Left lung (tissue), 10 donors: Measurements from ENCODE around the gene SLC13A2. TPM values are rescaled to one million over a fixed set of nuclear protein-coding genes. Genes with fewer than 3 reads are reported as not detected.

Experiments used
- ATAC-seq: fragments of 200-7000 bp; cut with Tn5 transposase; one replicate; pipeline ENCODE4 v1.9.1; 2020; ENCODE audit warnings: moderate library complexity
- DNase-seq, 4 donors: peaks; one replicate each; pipeline ENCODE4 v3.0.0-alpha.2; 2013 to 2020
- H3K27ac ChIP-seq, 2 donors: fragments of 200-600 bp; sonication (generic) in 1 of 2; one replicate each; pipeline versions ENCODE4 v1.5.0 to v1.8.0; 2020 to 2021
- H3K27me3 ChIP-seq, 2 donors: fragments of 200-600 bp; sonication (generic) in 1 of 2; one replicate each; pipeline versions ENCODE4 v1.5.0 to v1.8.0; 2020 to 2021
- H3K36me3 ChIP-seq, 2 donors: fragments of 200-600 bp; sonication (generic) in 1 of 2; one replicate each; pipeline versions ENCODE4 v1.5.0 to v1.8.0; 2020 to 2021
- H3K4me1 ChIP-seq, 2 donors: fragments of 200-600 bp; one replicate each; pipeline ENCODE4 v1.8.0; 2021
- H3K4me3 ChIP-seq, 2 donors: fragments of 200-600 bp; sonication (generic) in 1 of 2; one replicate each; pipeline versions ENCODE4 v1.5.0 to v1.8.0; 2020 to 2021; ENCODE audit warnings: mild to moderate bottlenecking in 1 of 2
- H3K9me3 ChIP-seq, 2 donors: fragments of 200-600 bp; sonication (generic) in 1 of 2; one replicate each; pipeline versions ENCODE4 v1.5.0 to v1.8.0; 2020 to 2021
- intact Hi-C, 2 donors: fragments of 100-400 bp; cut with DNase I; formaldehyde crosslinking; loops; one replicate each; pipeline versions ENCODE4 v1.11.2 to v1.14.2; 2022
- polyA plus RNA-seq, 6 donors: library from polyadenylated mRNA; unstranded; fragments of 120-200 nt; gene quantifications; one replicate each; pipeline ENCODE4 v1.2.1, GENCODE V29; 2013; ENCODE audit not compliant: insufficient read length in 6 of 6
- total RNA-seq, 2 donors: library from RNA; stranded (reverse); fragmentation: NEBNext Ultra II Directional; extraction: Animal tissue kit (Norgen Biotek cat#: 25700); gene quantifications; one replicate each; pipeline ENCODE4 v1.2.1, GENCODE V29; 2021
- TF ChIP-seq, protein P1 (sequence below), 2 donors: fragments of 200-600 bp; sonication (generic) in 1 of 2; IDR thresholded peaks; one replicate each; pipeline versions ENCODE4 v1.5.0 to v1.8.0; 2021; ENCODE audit warnings: antibody characterized with exemption in 2 of 2
- donor health status: DM: no; HTN: yes; CAD: no.
- donor health status: DM: no; HTN: no; CAD: no.

SLC13A2 gene
- total and polyA plus RNA-seq, 8 donors: 0.13 to 0.60 (median 0.42) TPM; not detected in 2

DNA sequence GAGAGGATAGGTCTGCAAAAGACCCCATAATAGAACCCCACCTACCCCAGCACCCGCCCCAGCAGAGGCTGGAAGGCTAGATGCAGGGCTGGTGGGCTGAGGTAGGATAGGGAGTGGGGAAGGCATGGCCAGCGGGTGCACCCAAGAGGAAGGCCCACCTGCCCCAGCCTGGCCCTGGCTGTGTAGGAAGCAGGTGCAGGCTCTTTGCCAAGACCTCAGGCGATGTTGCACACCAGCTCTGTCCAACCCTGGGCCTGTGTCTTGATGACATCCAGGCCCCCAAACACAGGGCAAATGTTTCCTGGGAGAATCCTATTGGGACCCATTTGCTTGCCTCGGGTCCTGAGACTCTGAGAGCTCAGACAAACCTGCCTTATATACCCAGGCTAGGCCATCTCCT lies 66.8 kb downstream of the SLC13A2 start:
- intact Hi-C loops: loop anchor here in 1 of 2 donors (10.0 kb wide), 1 partner anchor 75 kb away; the partner anchor contains the start of gene RSKR
- Histone ChIP-seq H3K9me3 (no peaks in the 10 kb centered on the region), H3K36me3 (no peaks in the 10 kb centered on the region), H3K27me3 (no peaks in the 10 kb centered on the region), H3K4me1 (no peaks in the 10 kb centered on the region), H3K4me3 (no peak overlapping the region), H3K27ac (no peak overlapping the region)
- no peak for ATAC-seq
- TF ChIP-seq, protein P1, sequence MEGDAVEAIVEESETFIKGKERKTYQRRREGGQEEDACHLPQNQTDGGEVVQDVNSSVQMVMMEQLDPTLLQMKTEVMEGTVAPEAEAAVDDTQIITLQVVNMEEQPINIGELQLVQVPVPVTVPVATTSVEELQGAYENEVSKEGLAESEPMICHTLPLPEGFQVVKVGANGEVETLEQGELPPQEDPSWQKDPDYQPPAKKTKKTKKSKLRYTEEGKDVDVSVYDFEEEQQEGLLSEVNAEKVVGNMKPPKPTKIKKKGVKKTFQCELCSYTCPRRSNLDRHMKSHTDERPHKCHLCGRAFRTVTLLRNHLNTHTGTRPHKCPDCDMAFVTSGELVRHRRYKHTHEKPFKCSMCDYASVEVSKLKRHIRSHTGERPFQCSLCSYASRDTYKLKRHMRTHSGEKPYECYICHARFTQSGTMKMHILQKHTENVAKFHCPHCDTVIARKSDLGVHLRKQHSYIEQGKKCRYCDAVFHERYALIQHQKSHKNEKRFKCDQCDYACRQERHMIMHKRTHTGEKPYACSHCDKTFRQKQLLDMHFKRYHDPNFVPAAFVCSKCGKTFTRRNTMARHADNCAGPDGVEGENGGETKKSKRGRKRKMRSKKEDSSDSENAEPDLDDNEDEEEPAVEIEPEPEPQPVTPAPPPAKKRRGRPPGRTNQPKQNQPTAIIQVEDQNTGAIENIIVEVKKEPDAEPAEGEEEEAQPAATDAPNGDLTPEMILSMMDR (IDR thresholded peaks at IDR 0.05): no peak
- no peak for DNase-seq

DNA sequence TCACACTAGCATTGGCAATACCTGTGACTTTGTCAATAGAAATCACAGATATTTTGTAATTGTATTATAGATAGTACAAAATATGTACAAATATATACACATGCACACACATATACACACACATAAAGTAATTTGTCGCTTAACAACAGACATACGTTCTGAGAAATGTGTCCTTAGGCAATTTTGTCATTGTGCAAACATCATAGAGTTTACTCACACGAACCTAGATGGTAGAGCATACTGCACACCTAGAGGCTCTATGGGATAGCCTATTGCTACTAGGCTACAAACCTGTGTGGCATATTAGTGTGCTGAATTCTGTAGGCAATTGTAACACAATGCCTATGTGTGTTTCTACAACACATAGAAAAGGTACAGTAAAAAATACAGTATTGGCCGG lies 68.0 kb downstream of the SLC13A2 start:
- Histone ChIP-seq H3K36me3 (peaks cover 0 to under 1% of the 10 kb centered on the region in 2 donors), H3K9me3 (no peaks in the 10 kb centered on the region), H3K4me3 (no peak overlapping the region), H3K4me1 (no peaks in the 10 kb centered on the region), H3K27ac (no peak overlapping the region), H3K27me3 (no peaks in the 10 kb centered on the region)
- DNase-seq: no peak
- no peak for ATAC-seq
- TF ChIP-seq, protein P1 (IDR thresholded peaks at IDR 0.05): no peak
- intact Hi-C loops: loop anchor here in 1 of 2 donors (10.0 kb wide), 1 partner anchor 73 kb away; the partner anchor contains the start of gene RSKR

DNA sequence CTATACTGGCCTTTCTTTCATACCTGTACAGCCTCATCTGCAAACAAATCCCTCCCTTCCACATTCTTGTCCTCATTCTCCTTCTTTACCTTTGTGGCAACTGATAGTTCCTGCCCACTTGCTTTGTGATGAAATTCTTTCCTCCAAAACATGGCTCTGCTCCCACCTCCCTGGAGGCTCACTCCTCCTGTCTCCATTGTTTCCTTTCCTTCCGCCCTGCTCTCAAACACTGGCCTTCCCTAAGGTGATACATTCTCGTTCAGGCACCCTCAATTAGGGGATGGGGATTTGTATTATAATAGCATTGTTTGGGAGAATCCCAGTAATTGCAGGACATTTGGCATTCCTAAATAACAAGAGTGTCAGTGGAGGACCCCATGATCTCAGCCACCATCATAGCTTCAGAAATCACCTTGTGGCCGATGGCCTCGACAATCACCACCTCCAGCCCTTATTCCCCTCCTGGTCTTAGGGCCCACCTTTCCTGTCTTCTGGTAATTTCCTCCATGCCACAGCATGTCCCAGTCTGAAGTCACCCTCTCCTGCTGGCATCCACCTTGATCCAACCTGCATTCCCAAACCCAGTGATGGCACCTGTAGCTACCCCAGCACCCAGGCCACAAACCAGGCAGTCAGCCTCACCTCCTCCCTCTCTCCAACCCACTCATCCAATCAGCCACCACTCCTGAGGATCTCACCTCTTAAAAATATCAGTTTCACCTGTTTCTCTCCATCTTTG lies 71.1 kb downstream of the SLC13A2 start:
- Histone ChIP-seq H3K9me3 (no peaks in the 10 kb centered on the region), H3K4me3 (no peak overlapping the region), H3K4me1 (peaks cover 0 to 23% of the 10 kb centered on the region in 2 donors), H3K36me3 (peaks cover 0 to 10% of the 10 kb centered on the region in 2 donors), H3K27ac (no peak overlapping the region), H3K27me3 (no peaks in the 10 kb centered on the region)
- TF ChIP-seq, protein P1 (IDR thresholded peaks at IDR 0.05): no peak
- ATAC-seq (no peak), DNase-seq (no peak)
- intact Hi-C loops: loop anchor here in 1 of 2 donors (10.0 kb wide), 1 partner anchor 70 kb away; the partner anchor contains the start of gene RSKR

DNA sequence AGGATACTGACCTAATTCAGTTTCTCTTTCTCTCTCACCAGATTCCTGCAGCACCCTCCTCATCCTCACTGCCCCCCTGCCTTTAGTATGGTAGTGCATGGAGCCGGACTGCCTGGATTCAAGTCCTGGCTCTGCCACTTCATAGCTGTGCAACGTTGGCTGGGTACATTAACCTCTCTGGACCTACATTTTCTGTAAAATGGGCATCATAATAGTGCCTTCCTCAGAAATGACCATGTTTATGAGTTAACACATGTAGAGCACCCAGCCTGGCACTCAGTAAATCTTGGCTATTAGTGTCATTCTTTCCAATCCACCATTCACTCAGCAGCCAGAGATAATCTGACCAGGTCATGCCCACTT lies 71.7 kb downstream of the SLC13A2 start:
- ATAC-seq (no peak), DNase-seq (no peak)
- peaks cover 0 to 29% of the 10 kb centered on the region in 2 donors for H3K4me1 ChIP-seq
- H3K27ac ChIP-seq: no peak overlapping the region
- peaks cover 0 to 10% of the 10 kb centered on the region in 2 donors for H3K36me3 ChIP-seq
- no peaks in the 10 kb centered on the region for H3K9me3 ChIP-seq
- no peaks in the 10 kb centered on the region for H3K27me3 ChIP-seq
- no peak overlapping the region for H3K4me3 ChIP-seq
- TF ChIP-seq, protein P1 (IDR thresholded peaks at IDR 0.05): no peak
- intact Hi-C loops: loop anchor here in 1 of 2 donors (10.0 kb wide), 1 partner anchor 70 kb away; the partner anchor contains the start of gene RSKR

DNA sequence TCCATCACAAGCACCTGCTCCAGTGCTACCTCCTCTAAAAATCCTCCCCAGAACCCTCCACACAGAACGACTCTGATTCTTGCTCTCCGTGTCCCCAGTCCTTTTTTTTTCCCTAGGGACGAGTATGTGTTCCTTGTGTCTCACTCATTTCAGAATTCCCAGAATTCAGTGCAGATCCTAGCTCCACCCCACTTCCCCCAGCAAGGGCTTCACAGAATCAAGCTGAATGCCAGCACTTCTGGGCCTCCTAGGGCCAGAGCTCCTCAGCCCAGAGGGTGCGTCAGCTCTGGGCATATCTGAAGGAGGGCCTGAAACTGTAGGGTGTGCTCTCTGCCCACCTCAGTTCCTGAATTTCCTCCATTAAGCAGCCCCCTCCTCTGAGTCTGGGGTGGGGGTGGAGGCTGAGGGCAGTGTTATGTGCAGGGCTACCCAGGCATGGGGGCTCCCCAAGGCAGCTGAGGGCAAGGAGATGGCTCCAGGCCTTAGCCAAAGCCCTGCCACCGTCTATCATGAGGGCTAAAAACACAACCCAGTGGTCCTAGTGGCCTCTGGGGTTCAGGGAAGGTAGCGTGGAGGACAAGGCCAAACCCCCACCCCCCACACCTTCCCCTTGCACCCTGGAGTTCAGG lies 72.5 kb downstream of the SLC13A2 start:
- ATAC-seq (no peak), DNase-seq (no peak)
- Histone ChIP-seq H3K4me3 (no peak overlapping the region), H3K4me1 (peaks cover 0 to 37% of the 10 kb centered on the region in 2 donors), H3K36me3 (peaks cover 0 to 10% of the 10 kb centered on the region in 2 donors), H3K27me3 (no peaks in the 10 kb centered on the region), H3K9me3 (no peaks in the 10 kb centered on the region), H3K27ac (no peak overlapping the region)
- intact Hi-C loops: loop anchor here in 1 of 2 donors (10.0 kb wide), 1 partner anchor 69 kb away; the partner anchor contains the start of gene RSKR
- TF ChIP-seq, protein P1 (IDR thresholded peaks at IDR 0.05): no peak
